ENCODE results near the gene KCNIP2. TPM values are rescaled to one million over a fixed set of nuclear protein-coding genes. Genes with fewer than 3 reads are reported as not detected.

KCNIP2 gene
- total and polyA plus RNA-seq, 2 donors: 0.85 to 1.3 TPM

- peaks cover 31 to 39% of the 10 kb centered on the region in 2 donors for H3K27me3 ChIP-seq (ENCODE audit: control insufficient read depth in 2 of 2, insufficient read depth in 1 of 2, low read length in 1 of 2)
- H3K4me3 ChIP-seq (ENCODE audit: low read length in 2 of 2): peak overlapping the region; percentile 54 to 74
- H3K4me1 ChIP-seq (ENCODE audit: control insufficient read depth in 2 of 2, insufficient read depth in 2 of 2, low read length in 2 of 2): peaks cover 21 to 51% of the 10 kb centered on the region in 2 donors
- DNase-seq (ENCODE audit: low read depth in 6 of 9, low spot score in 9 of 9): no peak
- no peak overlapping the region for H3K27ac ChIP-seq (ENCODE audit: low read depth in 1 of 2, low read length in 1 of 2)
- peaks cover 0 to 12% of the 10 kb centered on the region in 2 donors for H3K9me3 ChIP-seq (ENCODE audit: control insufficient read depth in 2 of 2, insufficient read depth in 1 of 2, low read length in 1 of 2)
- 72% methylated on average over 17 of the region's 17 CpGs for WGBS
- peaks cover 19 to 28% of the 10 kb centered on the region in 2 donors for H3K36me3 ChIP-seq (ENCODE audit: control insufficient read depth in 2 of 2, insufficient read depth in 2 of 2, low read length in 1 of 2)
These were observed 61.4 kb downstream of the KCNIP2 start for GRCh38 chr10:101781984-101782810.

GRCh38 chr10:101781655-101781983, 62.0 kb downstream of the KCNIP2 start:
- Histone ChIP-seq H3K4me3 (ENCODE audit: low read length in 2 of 2) (no peak overlapping the region), H3K27ac (ENCODE audit: low read depth in 1 of 2, low read length in 1 of 2) (no peak overlapping the region), H3K4me1 (ENCODE audit: control insufficient read depth in 2 of 2, insufficient read depth in 2 of 2, low read length in 2 of 2) (peaks cover 21 to 51% of the 10 kb centered on the region in 2 donors), H3K27me3 (ENCODE audit: control insufficient read depth in 2 of 2, insufficient read depth in 1 of 2, low read length in 1 of 2) (peaks cover 36 to 45% of the 10 kb centered on the region in 2 donors), H3K36me3 (ENCODE audit: control insufficient read depth in 2 of 2, insufficient read depth in 2 of 2, low read length in 1 of 2) (peaks cover 13 to 22% of the 10 kb centered on the region in 2 donors), H3K9me3 (ENCODE audit: control insufficient read depth in 2 of 2, insufficient read depth in 1 of 2, low read length in 1 of 2) (peaks cover 0 to 12% of the 10 kb centered on the region in 2 donors)
- whole genome bisulfite sequencing: 94% methylated on average over 7 of the region's 7 CpGs
- no peak for DNase-seq (ENCODE audit: low read depth in 6 of 9, low spot score in 9 of 9)

- 71% methylated on average over 14 of the region's 14 CpGs for WGBS
- peak in 7 of 9 donors; percentile 47 to 77 (median 61) for DNase-seq (ENCODE audit: low read depth in 6 of 9, low spot score in 9 of 9)
- H3K4me1 ChIP-seq (ENCODE audit: control insufficient read depth in 2 of 2, insufficient read depth in 2 of 2, low read length in 2 of 2): peaks cover 21 to 51% of the 10 kb centered on the region in 2 donors
These were observed 62.6 kb downstream of the KCNIP2 start for GRCh38 chr10:101780818-101781654.

GRCh38 chr10:101780187-101780817, 63.3 kb downstream of the KCNIP2 start:
- WGBS: 41% methylated on average over 17 of the region's 17 CpGs
- no peak overlapping the region for H3K27ac ChIP-seq (ENCODE audit: low read depth in 1 of 2, low read length in 1 of 2)
- H3K9me3 ChIP-seq (ENCODE audit: control insufficient read depth in 2 of 2, insufficient read depth in 1 of 2, low read length in 1 of 2): peaks cover 0 to 12% of the 10 kb centered on the region in 2 donors
- peaks cover 4 to 9% of the 10 kb centered on the region in 2 donors for H3K36me3 ChIP-seq (ENCODE audit: control insufficient read depth in 2 of 2, insufficient read depth in 2 of 2, low read length in 1 of 2)
- peak in 1 of 9 donors; percentile 9 for DNase-seq (ENCODE audit: low read depth in 6 of 9, low spot score in 9 of 9)
- H3K4me3 ChIP-seq (ENCODE audit: low read length in 2 of 2): peak overlapping the region in 1 of 2 donors; percentile 25
- H3K4me1 ChIP-seq (ENCODE audit: control insufficient read depth in 2 of 2, insufficient read depth in 2 of 2, low read length in 2 of 2): peaks cover 21 to 51% of the 10 kb centered on the region in 2 donors
- H3K27me3 ChIP-seq (ENCODE audit: control insufficient read depth in 2 of 2, insufficient read depth in 1 of 2, low read length in 1 of 2): peaks cover 48 to 53% of the 10 kb centered on the region in 2 donors

More at GRCh38 chr10:101780818-101781654, 62.6 kb downstream of the KCNIP2 start:
- peaks cover 9 to 16% of the 10 kb centered on the region in 2 donors for H3K36me3 ChIP-seq (ENCODE audit: control insufficient read depth in 2 of 2, insufficient read depth in 2 of 2, low read length in 1 of 2)
- peaks cover 42 to 49% of the 10 kb centered on the region in 2 donors for H3K27me3 ChIP-seq (ENCODE audit: control insufficient read depth in 2 of 2, insufficient read depth in 1 of 2, low read length in 1 of 2)
- no peak overlapping the region for H3K4me3 ChIP-seq (ENCODE audit: low read length in 2 of 2)
- H3K9me3 ChIP-seq (ENCODE audit: control insufficient read depth in 2 of 2, insufficient read depth in 1 of 2, low read length in 1 of 2): peaks cover 0 to 12% of the 10 kb centered on the region in 2 donors
- no peak overlapping the region for H3K27ac ChIP-seq (ENCODE audit: low read depth in 1 of 2, low read length in 1 of 2)

GRCh38 chr10:101779544-101780186, 63.9 kb downstream of the KCNIP2 start:
- DNase-seq (ENCODE audit: low read depth in 6 of 9, low spot score in 9 of 9): peak in 8 of 9 donors; percentile 40 to 82 (median 70)
- Histone ChIP-seq H3K4me1 (ENCODE audit: control insufficient read depth in 2 of 2, insufficient read depth in 2 of 2, low read length in 2 of 2) (peaks cover 21 to 56% of the 10 kb centered on the region in 2 donors), H3K4me3 (ENCODE audit: low read length in 2 of 2) (peak overlapping the region; percentile 8 to 25), H3K27ac (ENCODE audit: low read depth in 1 of 2, low read length in 1 of 2) (no peak overlapping the region), H3K27me3 (ENCODE audit: control insufficient read depth in 2 of 2, insufficient read depth in 1 of 2, low read length in 1 of 2) (peaks cover 54 to 59% of the 10 kb centered on the region in 2 donors), H3K36me3 (ENCODE audit: control insufficient read depth in 2 of 2, insufficient read depth in 2 of 2, low read length in 1 of 2) (peaks cover 3 to 4% of the 10 kb centered on the region in 2 donors), H3K9me3 (ENCODE audit: control insufficient read depth in 2 of 2, insufficient read depth in 1 of 2, low read length in 1 of 2) (peaks cover 0 to 16% of the 10 kb centered on the region in 2 donors)
- WGBS: 3% methylated on average over 51 of the region's 51 CpGs

- peak in 1 of 9 donors; percentile 29 for DNase-seq (ENCODE audit: low read depth in 6 of 9, low spot score in 9 of 9)
- Histone ChIP-seq H3K27me3 (ENCODE audit: control insufficient read depth in 2 of 2, insufficient read depth in 1 of 2, low read length in 1 of 2) (peaks cover 60 to 66% of the 10 kb centered on the region in 2 donors), H3K4me3 (ENCODE audit: low read length in 2 of 2) (peak overlapping the region in 1 of 2 donors; percentile 25), H3K9me3 (ENCODE audit: control insufficient read depth in 2 of 2, insufficient read depth in 1 of 2, low read length in 1 of 2) (peaks cover 0 to 17% of the 10 kb centered on the region in 2 donors), H3K27ac (ENCODE audit: low read depth in 1 of 2, low read length in 1 of 2) (no peak overlapping the region), H3K4me1 (ENCODE audit: control insufficient read depth in 2 of 2, insufficient read depth in 2 of 2, low read length in 2 of 2) (peaks cover 18 to 54% of the 10 kb centered on the region in 2 donors), H3K36me3 (ENCODE audit: control insufficient read depth in 2 of 2, insufficient read depth in 2 of 2, low read length in 1 of 2) (peaks cover under 1% of the 10 kb centered on the region in 2 donors)
- WGBS: 9% methylated on average over 58 of the region's 58 CpGs
These were observed 64.6 kb downstream of the KCNIP2 start for GRCh38 chr10:101778781-101779543.

GRCh38 chr10:101778151-101778780, 65.3 kb downstream of the KCNIP2 start:
- Histone ChIP-seq H3K4me1 (ENCODE audit: control insufficient read depth in 2 of 2, insufficient read depth in 2 of 2, low read length in 2 of 2) (peaks cover 12 to 47% of the 10 kb centered on the region in 2 donors), H3K27me3 (ENCODE audit: control insufficient read depth in 2 of 2, insufficient read depth in 1 of 2, low read length in 1 of 2) (peaks cover 64 to 73% of the 10 kb centered on the region in 2 donors), H3K9me3 (ENCODE audit: control insufficient read depth in 2 of 2, insufficient read depth in 1 of 2, low read length in 1 of 2) (peaks cover 0 to 17% of the 10 kb centered on the region in 2 donors), H3K4me3 (ENCODE audit: low read length in 2 of 2) (no peak overlapping the region), H3K36me3 (ENCODE audit: control insufficient read depth in 2 of 2, insufficient read depth in 2 of 2, low read length in 1 of 2) (no peaks in the 10 kb centered on the region), H3K27ac (ENCODE audit: low read depth in 1 of 2, low read length in 1 of 2) (no peak overlapping the region)
- WGBS: 71% methylated on average over 12 of the region's 12 CpGs
- DNase-seq (ENCODE audit: low read depth in 6 of 9, low spot score in 9 of 9): no peak
